SK-N-SH (cell line): ENCODE measurements around the gene PSMB11.
A peak's percentile ranks its signal among the peaks of the same experiment; 100 is the strongest.

Source experiments
- CHD2 ChIP-seq: fragments of 150-350 bp; IDR thresholded peaks from 2 replicates; pipeline ENCODE4 v1.6.1; 2018; ENCODE audit warnings: low read length; ENCODE audit not compliant: partially characterized antibody
- EP300 ChIP-seq, 2 experiments: IDR thresholded peaks; 2 replicates each; pipeline versions ENCODE4 v1.4.0 to v1.6.1; 2012; ENCODE audit warnings: borderline replicate concordance in 1 of 2, low read depth in 1 of 2, low read length in 1 of 2
- MXI1 ChIP-seq: IDR thresholded peaks from 2 replicates; pipeline ENCODE4 v1.6.1; 2012; ENCODE audit warnings: mild to moderate bottlenecking, low read depth, low read length, improper control_type of control experiment
- POLR2AphosphoS5 ChIP-seq: IDR thresholded peaks from 2 replicates; pipeline ENCODE4 v1.6.1; 2012; ENCODE audit warnings: low read depth, low read length
- RCOR1 ChIP-seq: fragments of 150-350 bp; IDR thresholded peaks from 2 replicates; pipeline ENCODE4 v1.6.1; 2017; ENCODE audit warnings: antibody characterized with exemption, low read length
- TF ChIP-seq, protein P1 (sequence below): fragments of 200-600 bp; sonication (generic); IDR thresholded peaks from 2 replicates; pipeline ENCODE4 v1.6.1; 2017; ENCODE audit warnings: antibody characterized with exemption, mild to moderate bottlenecking, moderate library complexity
- TF ChIP-seq, protein P2 (sequence below): IDR thresholded peaks from 2 replicates; pipeline ENCODE4 v1.4.0; 2012; ENCODE audit warnings: low read depth, borderline replicate concordance
- TF ChIP-seq, protein P3 (sequence below): IDR thresholded peaks from 2 replicates; pipeline ENCODE4 v1.6.1; 2012; ENCODE audit warnings: mild to moderate bottlenecking, low read depth, low read length, moderate library complexity
- TF ChIP-seq, protein P4 (sequence below): fragments of 150-350 bp; IDR thresholded peaks from 2 replicates; pipeline ENCODE4 v1.6.1; 2016; ENCODE audit warnings: mild to moderate bottlenecking, low read depth, low read length
- TF ChIP-seq, protein P5 (sequence below): IDR thresholded peaks from 2 replicates; pipeline ENCODE4; 2012

DNA sequence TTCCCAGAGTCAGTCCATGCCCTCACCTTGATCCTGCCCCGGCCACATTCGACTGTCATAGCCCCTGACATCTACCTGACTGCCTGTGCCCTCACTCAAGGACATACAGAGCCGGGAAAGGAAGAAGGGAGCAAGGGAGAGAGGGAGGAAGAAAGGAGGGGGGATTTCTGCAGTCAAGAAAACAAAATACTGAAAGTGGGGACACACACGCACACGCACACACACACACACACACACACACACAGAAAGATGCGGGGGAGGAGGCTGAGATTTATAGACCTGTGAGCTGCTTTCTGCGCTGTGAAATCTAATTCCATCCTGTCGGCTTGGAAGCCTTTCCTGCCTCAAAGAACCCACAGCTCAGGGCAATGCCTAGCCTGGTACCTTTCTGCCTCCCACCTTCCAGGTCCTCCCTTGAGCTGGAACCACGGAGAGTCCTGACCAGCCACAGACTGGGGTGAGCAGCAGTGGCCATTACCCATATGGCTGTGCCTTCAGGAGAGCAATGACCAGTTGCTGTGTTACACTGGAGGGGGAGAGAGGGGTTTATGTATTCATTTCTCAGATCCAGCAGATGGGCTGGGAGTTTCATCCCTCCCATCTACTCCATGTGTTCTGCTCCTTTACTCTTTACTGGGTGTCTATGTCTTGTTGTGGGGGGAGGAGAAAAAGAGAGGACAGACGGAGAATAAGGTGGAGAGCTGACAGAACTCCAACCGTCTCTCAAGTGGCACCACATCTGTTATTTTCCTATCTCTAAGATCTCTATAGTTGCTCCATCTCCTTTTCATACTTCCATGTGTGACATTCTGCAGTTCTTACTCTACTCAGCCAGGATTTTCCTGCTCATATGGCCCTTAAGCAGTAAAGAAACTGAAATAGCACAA lies 45.0 kb upstream of the PSMB11 start:
- TF ChIP-seq, protein P1, sequence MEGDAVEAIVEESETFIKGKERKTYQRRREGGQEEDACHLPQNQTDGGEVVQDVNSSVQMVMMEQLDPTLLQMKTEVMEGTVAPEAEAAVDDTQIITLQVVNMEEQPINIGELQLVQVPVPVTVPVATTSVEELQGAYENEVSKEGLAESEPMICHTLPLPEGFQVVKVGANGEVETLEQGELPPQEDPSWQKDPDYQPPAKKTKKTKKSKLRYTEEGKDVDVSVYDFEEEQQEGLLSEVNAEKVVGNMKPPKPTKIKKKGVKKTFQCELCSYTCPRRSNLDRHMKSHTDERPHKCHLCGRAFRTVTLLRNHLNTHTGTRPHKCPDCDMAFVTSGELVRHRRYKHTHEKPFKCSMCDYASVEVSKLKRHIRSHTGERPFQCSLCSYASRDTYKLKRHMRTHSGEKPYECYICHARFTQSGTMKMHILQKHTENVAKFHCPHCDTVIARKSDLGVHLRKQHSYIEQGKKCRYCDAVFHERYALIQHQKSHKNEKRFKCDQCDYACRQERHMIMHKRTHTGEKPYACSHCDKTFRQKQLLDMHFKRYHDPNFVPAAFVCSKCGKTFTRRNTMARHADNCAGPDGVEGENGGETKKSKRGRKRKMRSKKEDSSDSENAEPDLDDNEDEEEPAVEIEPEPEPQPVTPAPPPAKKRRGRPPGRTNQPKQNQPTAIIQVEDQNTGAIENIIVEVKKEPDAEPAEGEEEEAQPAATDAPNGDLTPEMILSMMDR, result no peak
- no peak for TF ChIP-seq POLR2AphosphoS5
- TF ChIP-seq MXI1, result no peak
- TF ChIP-seq EP300 (IDR thresholded peaks at IDR 0.05; ENCODE audit: borderline replicate concordance in 1 of 2, low read depth in 1 of 2, low read length in 1 of 2), result no peak
- TF ChIP-seq RCOR1, result no peak
- peak; percentile 33 for TF ChIP-seq CHD2
- TF ChIP-seq, protein P2, sequence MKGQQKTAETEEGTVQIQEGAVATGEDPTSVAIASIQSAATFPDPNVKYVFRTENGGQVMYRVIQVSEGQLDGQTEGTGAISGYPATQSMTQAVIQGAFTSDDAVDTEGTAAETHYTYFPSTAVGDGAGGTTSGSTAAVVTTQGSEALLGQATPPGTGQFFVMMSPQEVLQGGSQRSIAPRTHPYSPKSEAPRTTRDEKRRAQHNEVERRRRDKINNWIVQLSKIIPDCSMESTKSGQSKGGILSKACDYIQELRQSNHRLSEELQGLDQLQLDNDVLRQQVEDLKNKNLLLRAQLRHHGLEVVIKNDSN, result no peak
- TF ChIP-seq, protein P3, sequence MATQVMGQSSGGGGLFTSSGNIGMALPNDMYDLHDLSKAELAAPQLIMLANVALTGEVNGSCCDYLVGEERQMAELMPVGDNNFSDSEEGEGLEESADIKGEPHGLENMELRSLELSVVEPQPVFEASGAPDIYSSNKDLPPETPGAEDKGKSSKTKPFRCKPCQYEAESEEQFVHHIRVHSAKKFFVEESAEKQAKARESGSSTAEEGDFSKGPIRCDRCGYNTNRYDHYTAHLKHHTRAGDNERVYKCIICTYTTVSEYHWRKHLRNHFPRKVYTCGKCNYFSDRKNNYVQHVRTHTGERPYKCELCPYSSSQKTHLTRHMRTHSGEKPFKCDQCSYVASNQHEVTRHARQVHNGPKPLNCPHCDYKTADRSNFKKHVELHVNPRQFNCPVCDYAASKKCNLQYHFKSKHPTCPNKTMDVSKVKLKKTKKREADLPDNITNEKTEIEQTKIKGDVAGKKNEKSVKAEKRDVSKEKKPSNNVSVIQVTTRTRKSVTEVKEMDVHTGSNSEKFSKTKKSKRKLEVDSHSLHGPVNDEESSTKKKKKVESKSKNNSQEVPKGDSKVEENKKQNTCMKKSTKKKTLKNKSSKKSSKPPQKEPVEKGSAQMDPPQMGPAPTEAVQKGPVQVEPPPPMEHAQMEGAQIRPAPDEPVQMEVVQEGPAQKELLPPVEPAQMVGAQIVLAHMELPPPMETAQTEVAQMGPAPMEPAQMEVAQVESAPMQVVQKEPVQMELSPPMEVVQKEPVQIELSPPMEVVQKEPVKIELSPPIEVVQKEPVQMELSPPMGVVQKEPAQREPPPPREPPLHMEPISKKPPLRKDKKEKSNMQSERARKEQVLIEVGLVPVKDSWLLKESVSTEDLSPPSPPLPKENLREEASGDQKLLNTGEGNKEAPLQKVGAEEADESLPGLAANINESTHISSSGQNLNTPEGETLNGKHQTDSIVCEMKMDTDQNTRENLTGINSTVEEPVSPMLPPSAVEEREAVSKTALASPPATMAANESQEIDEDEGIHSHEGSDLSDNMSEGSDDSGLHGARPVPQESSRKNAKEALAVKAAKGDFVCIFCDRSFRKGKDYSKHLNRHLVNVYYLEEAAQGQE, result no peak
- TF ChIP-seq, protein P4, sequence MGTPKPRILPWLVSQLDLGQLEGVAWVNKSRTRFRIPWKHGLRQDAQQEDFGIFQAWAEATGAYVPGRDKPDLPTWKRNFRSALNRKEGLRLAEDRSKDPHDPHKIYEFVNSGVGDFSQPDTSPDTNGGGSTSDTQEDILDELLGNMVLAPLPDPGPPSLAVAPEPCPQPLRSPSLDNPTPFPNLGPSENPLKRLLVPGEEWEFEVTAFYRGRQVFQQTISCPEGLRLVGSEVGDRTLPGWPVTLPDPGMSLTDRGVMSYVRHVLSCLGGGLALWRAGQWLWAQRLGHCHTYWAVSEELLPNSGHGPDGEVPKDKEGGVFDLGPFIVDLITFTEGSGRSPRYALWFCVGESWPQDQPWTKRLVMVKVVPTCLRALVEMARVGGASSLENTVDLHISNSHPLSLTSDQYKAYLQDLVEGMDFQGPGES, result no peak
- TF ChIP-seq, protein P5, sequence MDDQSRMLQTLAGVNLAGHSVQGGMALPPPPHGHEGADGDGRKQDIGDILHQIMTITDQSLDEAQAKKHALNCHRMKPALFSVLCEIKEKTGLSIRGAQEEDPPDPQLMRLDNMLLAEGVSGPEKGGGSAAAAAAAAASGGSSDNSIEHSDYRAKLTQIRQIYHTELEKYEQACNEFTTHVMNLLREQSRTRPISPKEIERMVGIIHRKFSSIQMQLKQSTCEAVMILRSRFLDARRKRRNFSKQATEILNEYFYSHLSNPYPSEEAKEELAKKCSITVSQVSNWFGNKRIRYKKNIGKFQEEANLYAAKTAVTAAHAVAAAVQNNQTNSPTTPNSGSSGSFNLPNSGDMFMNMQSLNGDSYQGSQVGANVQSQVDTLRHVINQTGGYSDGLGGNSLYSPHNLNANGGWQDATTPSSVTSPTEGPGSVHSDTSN, result no peak
